Keratinocyte (primary cell): ENCODE data around the gene KCNJ15. TPM values are rescaled to one million over a fixed set of nuclear protein-coding genes. Genes with fewer than 3 reads are reported as not detected.
"Not testable (repeated sequence)": the region's sequence is repeated elsewhere in the genome, so short reads cannot be mapped to it uniquely, and the experiment has no call there.

Experiments
- DNase-seq: peaks from one replicate; pipeline ENCODE4 v3.0.0-alpha.2; 2011; ENCODE audit warnings: low read depth, missing footprints, low spot score
- FAIRE-seq: peaks from 2 replicates; lab custom pipeline; 2011; peaks lifted over from hg19 to GRCh38; lab: Jason Lieb, UNC
- H2AFZ ChIP-seq: 2 replicates; pipeline ENCODE4 v1.6.0; 2012; ENCODE audit warnings: low read length, control low read depth, inconsistent platforms; ENCODE audit not compliant: control insufficient read depth
- H3K27ac ChIP-seq: 2 replicates; pipeline ENCODE4 v1.5.1; 2011; ENCODE audit warnings: low read length; ENCODE audit not compliant: control insufficient read depth, insufficient read depth
- H3K27me3 ChIP-seq: 3 replicates; pipeline ENCODE4 v1.6.0; 2011; ENCODE audit warnings: low read length; ENCODE audit not compliant: control insufficient read depth, insufficient read depth; ENCODE audit errors: extremely low read depth
- H3K36me3 ChIP-seq, 2 experiments: 2 replicates in 1 of 2; 3 replicates in 1 of 2; pipeline ENCODE4 v1.5.1; 2011; ENCODE audit warnings: low read length in 2 of 2, mild to moderate bottlenecking in 1 of 2; ENCODE audit not compliant: control insufficient read depth in 2 of 2, insufficient read depth in 2 of 2; ENCODE audit errors: extremely low read depth in 1 of 2
- H3K4me1 ChIP-seq: 3 replicates; pipeline ENCODE4 v1.5.1; 2011; ENCODE audit warnings: low read length; ENCODE audit not compliant: control insufficient read depth, insufficient read depth; ENCODE audit errors: extremely low read depth
- H3K4me2 ChIP-seq: 3 replicates; pipeline ENCODE4 v1.6.0; 2011; ENCODE audit warnings: low read depth, low read length; ENCODE audit not compliant: control insufficient read depth, insufficient read depth; ENCODE audit errors: extremely low read depth
- H3K4me3 ChIP-seq, 3 experiments: fragments of 200-600 bp in 1 of 3; sonication (generic) in 1 of 3; 2 replicates in 2 of 3; 3 replicates in 1 of 3; pipeline ENCODE4 v1.5.1; 2011 to 2016; ENCODE audit warnings: low read length in 3 of 3, mild to moderate bottlenecking in 3 of 3, control low read depth in 2 of 3, inconsistent platforms in 1 of 3, low read depth in 1 of 3, mixed read lengths in 1 of 3, mixed run types in 1 of 3, moderate library complexity in 1 of 3; ENCODE audit not compliant: control insufficient read depth in 2 of 3, insufficient read depth in 2 of 3; ENCODE audit errors: extremely low read depth in 1 of 3
- H3K79me2 ChIP-seq: 2 replicates; pipeline ENCODE4 v1.6.0; 2012; ENCODE audit warnings: low read length; ENCODE audit not compliant: control insufficient read depth, insufficient read depth
- H3K9ac ChIP-seq: 3 replicates; pipeline ENCODE4 v1.6.0; 2011; ENCODE audit warnings: low read length; ENCODE audit not compliant: control insufficient read depth, insufficient read depth; ENCODE audit errors: extremely low read depth
- H3K9me1 ChIP-seq: 3 replicates; pipeline ENCODE4 v1.6.0; 2011; ENCODE audit warnings: low read length; ENCODE audit not compliant: control insufficient read depth, insufficient read depth; ENCODE audit errors: extremely low read depth
- H3K9me3 ChIP-seq: 2 replicates; pipeline ENCODE4 v1.5.1; 2012; ENCODE audit warnings: low read depth, low read length; ENCODE audit not compliant: control insufficient read depth
- H4K20me1 ChIP-seq: 3 replicates; pipeline ENCODE4 v1.6.0; 2011; ENCODE audit warnings: low read length; ENCODE audit not compliant: control insufficient read depth, insufficient read depth; ENCODE audit errors: extremely low read depth
- CTCF ChIP-seq, 3 experiments: IDR thresholded peaks in 1 of 3; conservative IDR thresholded peaks in 1 of 3; optimal IDR thresholded peaks in 1 of 3; 2 replicates in 2 of 3; 3 replicates in 1 of 3; pipeline versions ENCODE3 to v1.5.1; 2011; ENCODE audit warnings: low read length in 3 of 3, mild to moderate bottlenecking in 3 of 3, moderate library complexity in 2 of 3, control low read depth in 1 of 3, inconsistent platforms in 1 of 3; ENCODE audit not compliant: insufficient read depth in 2 of 3; ENCODE audit errors: extremely low read depth in 1 of 3
- EZH2 ChIP-seq: IDR thresholded peaks from one replicate; pipeline ENCODE4 v1.6.1; 2012; ENCODE audit warnings: inconsistent platforms, mild to moderate bottlenecking, low read length, moderate library complexity
- dilution Hi-C: fragments of 300-500 bp; cut with MboI; formaldehyde crosslinking; loops from one replicate; pipeline ENCODE4 v1.7.0; 2020; ENCODE audit warnings: low sequenced_read_pairs; ENCODE audit not compliant: extremely low pct_ligation_motif_present
- polyA plus RNA-seq, 5 experiments: library from polyadenylated mRNA; depleted of rRNA in 3 of 5; stranded (reverse) in 3 of 5; stranded (forward) in 1 of 5; unstranded in 1 of 5; fragments of >200 nt; gene quantifications; 1 replicate in 1 of 5; 2 replicates in 3 of 5; 3 replicates in 1 of 5; pipeline versions ENCODE4 v1.2.1 to v1.2.3, GENCODE V29; 2011 to 2012; ENCODE audit warnings: missing spikeins in 2 of 5, low read depth in 1 of 5, low replicate concordance in 1 of 5

The KCNJ15 gene
- polyA plus RNA-seq, 1 donor (not counting 4 experiments of a cell fraction or from before 2014, with no cell fraction given) = 76.3 TPM

GRCh38 chr21:38234395-38235142 is 22.2 kb upstream of the KCNJ15 start:
- Histone ChIP-seq H3K9me3 (peaks cover 2% of the 10 kb centered on the region), H3K36me3 (no peaks in the 10 kb centered on the region), H3K27ac (peak overlapping the region; percentile 90), H3K4me3 (peak overlapping the region in 1 of 3 experiments; percentile 50), H3K4me2 (peak overlapping the region; percentile 76), H3K9ac (peak overlapping the region; percentile 65), H3K27me3 (no peaks in the 10 kb centered on the region), H3K9me1 (no peaks in the 10 kb centered on the region), H2AFZ (peak overlapping the region; percentile 51), H4K20me1 (no peaks in the 10 kb centered on the region), H3K79me2 (no peaks in the 10 kb centered on the region), H3K4me1 (peaks cover 27% of the 10 kb centered on the region)
- DNase-seq (peak; percentile 75), FAIRE-seq (peak; percentile 91)
- TF ChIP-seq CTCF (optimal IDR thresholded peaks at IDR 0.05 in 1 of 3, IDR thresholded peaks at IDR 0.05 in 1 of 3, conservative IDR thresholded peaks at IDR 0.05 in 1 of 3; ENCODE audit: extremely low read depth in 1 of 3, insufficient read depth in 2 of 3, low read length in 3 of 3) (no peak), EZH2 (no peak)
- dilution Hi-C loops = no loop called here

GRCh38 chr21:38235251-38235650 is 21.5 kb upstream of the KCNJ15 start:
- H3K36me3 ChIP-seq, H4K20me1 ChIP-seq, dilution Hi-C loops, H3K27me3 ChIP-seq, H3K79me2 ChIP-seq, H2AFZ ChIP-seq, H3K9me3 ChIP-seq, H3K9me1 ChIP-seq, DNase-seq: not testable (repeated sequence)
- Histone ChIP-seq H3K4me2 (peak overlapping the region; percentile 76), H3K4me1 (peaks cover 27% of the 10 kb centered on the region), H3K4me3 (peak overlapping the region in 1 of 3 experiments; percentile 24), H3K27ac (peak overlapping the region; percentile 90), H3K9ac (peak overlapping the region; percentile 65)
- peak; percentile 69 for FAIRE-seq
